ENCODE measurements around the gene REM2.
"Not testable (repeated sequence)": the region's sequence is repeated elsewhere in the genome, so short reads cannot be mapped to it uniquely, and the experiment has no call there.

REM2 gene

GRCh38 chr14:22848351-22849164 is 34.5 kb upstream of the REM2 start:
- no peak for DNase-seq (ENCODE audit: low read depth)

GRCh38 chr14:22849212-22849819 is 33.7 kb upstream of the REM2 start:
- no peak for DNase-seq (ENCODE audit: low read depth)

DNA sequence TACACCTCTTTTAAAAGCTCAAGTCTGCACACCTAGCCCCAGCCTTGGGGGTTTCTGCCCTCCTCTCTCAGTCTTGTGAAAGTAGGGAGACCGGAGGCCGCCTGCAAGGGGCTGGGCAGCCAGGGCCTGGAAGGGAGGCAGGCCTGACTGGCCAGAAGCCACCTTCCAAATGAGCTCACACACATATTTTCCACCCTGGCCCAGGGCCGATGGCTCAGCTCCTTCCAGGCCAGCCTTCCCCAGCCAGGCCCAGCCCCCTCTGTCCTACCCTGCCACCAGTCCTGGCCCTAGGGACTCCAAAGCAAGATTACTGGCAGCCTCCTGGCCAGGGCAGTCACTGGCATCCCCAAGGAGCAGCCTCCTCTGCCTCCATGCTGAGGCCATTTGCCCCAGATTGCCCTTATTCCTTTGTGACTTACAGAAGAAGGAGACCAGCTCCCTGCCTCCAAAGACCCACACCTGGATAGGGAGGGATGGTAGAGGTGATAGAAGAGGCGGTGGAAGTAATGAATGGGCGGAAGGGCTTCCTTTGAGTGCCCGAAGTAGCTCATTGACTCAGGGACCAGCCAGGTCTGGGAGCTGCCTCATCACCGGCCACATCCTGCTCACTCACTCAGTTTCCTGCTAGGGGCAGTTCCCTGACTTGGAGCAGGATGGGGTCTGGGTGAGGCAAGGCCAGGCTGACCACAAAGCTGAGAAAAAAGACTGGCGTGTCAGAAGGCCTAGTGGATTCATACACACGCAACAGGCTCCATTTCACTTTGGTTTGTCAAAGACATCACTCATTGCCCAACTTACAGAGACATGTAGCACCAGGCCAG is 31.9 kb upstream of the REM2 start:
- DNase-seq (ENCODE audit: low read depth), result no peak

GRCh38 chr14:22852178-22852577 is 30.8 kb upstream of the REM2 start:
- not testable (repeated sequence) for DNase-seq (ENCODE audit: low read depth)

DNA sequence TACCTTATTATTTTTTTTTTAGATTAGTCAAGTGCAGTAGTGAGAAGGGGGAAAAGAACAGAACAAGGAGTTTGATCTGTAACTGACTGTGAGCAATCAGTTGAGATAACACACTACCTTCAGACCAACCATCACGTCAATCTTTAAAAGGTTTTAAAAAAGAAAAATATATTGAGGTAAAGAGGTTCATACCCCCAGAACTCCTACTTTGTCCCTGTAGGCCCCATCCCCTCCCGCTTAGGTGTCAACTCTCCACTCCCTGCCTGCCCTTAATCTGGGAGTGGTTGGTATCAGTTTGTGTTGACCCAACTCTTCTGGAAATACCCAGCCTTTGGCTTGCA is 30.5 kb upstream of the REM2 start:
- no peak for DNase-seq (ENCODE audit: low read depth)

GRCh38 chr14:22852940-22853767 is 29.9 kb upstream of the REM2 start:
- DNase-seq (ENCODE audit: low read depth), result peak; percentile 89

GRCh38 chr14:22854296-22854695 is 28.7 kb upstream of the REM2 start:
- DNase-seq (ENCODE audit: low read depth), result not testable (repeated sequence)

- no peak for DNase-seq (ENCODE audit: low read depth)
Observed at GRCh38 chr14:22854963-22855724, 27.9 kb upstream of the REM2 start.

- DNase-seq (ENCODE audit: low read depth), result no peak
Observed at GRCh38 chr14:22856428-22856827, 26.6 kb upstream of the REM2 start.

DNA sequence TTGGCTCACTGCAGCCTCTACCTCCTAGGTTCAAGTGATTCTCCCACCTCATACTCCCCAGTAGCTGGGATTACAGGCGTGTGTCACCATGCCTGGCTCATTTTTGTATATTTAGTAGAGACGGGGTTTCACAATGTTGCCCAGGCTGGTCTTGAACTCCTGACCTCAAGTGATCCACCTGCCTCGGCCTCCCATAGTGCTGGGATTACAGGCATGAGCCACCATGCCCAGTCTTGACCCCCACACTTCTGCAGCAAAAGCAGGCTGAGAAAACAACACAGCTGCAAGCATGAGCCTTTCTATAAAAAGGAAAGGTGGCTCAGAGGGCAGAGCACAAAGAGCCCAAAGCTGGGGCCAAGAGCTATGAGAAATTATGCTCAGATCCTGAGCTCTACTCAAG is 22.6 kb upstream of the REM2 start:
- not testable (repeated sequence) for DNase-seq (ENCODE audit: low read depth)

- DNase-seq (ENCODE audit: low read depth), result no peak
Observed at GRCh38 chr14:22861651-22862050, 21.4 kb upstream of the REM2 start.

DNA sequence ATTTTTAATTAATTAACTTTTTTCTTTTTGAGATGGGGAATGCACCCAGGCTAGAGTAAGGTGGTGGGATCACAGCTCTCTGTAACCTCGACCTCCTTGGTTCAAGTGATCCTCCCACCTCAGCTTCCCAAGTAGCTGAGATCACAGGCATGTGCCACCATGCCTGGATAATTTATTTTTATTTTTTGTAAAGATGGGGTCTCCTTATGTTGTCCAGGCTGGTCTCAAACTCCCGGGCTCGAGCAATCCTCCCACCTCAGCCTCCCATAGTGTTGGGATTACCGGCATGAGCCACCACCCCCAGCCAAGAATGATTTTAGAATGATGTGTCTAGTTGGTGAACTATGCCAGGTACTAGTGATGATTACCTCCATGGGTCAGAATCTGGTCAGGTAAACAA is 18.0 kb upstream of the REM2 start:
- DNase-seq (ENCODE audit: low read depth), result no peak

DNA sequence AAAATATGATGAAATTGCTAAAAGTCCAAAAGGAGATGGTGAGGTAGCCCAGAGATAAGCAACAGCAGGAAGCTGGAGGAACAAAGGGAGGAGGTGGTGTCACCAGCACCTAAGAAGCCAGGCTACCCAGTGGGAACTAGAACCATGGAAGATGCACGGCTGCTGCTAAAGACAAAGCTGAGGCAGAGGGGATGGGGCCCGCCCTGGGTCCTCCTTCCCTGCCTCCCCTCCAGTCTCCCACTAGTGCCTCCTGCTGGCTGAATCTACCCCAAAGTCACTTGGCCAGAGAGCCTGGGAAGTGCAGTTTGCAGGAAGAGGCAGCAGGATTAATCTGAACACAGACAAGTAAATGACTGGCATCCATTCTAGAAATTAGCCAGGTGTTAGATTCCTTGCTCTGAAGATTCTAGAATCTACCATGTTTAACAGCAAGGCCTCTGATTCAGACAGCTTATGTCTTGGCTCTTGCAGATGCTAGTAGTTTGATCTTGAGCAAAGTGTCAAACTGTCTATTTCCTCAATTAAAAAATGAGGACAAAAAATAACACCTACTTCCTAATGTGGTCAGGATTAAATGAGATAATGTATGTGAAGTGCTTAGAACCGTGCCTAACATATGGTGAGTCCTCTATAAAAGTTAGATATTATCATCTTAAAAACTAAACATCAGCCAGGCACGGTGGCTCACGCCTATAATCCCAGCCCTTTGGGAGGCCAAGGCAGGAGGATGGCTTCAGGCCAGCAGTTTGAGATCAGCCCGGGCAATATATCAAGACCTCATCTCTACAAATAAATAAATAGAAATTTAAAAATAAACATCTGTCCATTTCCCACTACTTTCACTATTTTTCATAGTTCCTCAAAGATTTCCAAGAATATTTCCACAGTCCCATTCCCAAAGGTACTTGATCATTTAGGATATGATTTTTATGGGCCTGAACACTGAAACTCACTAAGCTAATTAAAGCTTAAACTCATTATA is 17.3 kb upstream of the REM2 start:
- DNase-seq (ENCODE audit: low read depth), result no peak

GRCh38 chr14:22866874-22867273 is 16.1 kb upstream of the REM2 start:
- DNase-seq (ENCODE audit: low read depth), result no peak

GRCh38 chr14:22870811-22871223 is 12.2 kb upstream of the REM2 start:
- no peak for DNase-seq (ENCODE audit: low read depth)

GRCh38 chr14:22871224-22872032 is 11.6 kb upstream of the REM2 start, which contains the start of gene LRP10:
TSS of gene LRP10 (plus strand) at chr14:22871740. CDS start at chr14:22872304, 564 bp downstream.
- DNase-seq (ENCODE audit: low read depth), result peak; percentile 65

GRCh38 chr14:22872033-22872832 is 10.8 kb upstream of the REM2 start:
- peak; percentile 50 for DNase-seq (ENCODE audit: low read depth)

DNA sequence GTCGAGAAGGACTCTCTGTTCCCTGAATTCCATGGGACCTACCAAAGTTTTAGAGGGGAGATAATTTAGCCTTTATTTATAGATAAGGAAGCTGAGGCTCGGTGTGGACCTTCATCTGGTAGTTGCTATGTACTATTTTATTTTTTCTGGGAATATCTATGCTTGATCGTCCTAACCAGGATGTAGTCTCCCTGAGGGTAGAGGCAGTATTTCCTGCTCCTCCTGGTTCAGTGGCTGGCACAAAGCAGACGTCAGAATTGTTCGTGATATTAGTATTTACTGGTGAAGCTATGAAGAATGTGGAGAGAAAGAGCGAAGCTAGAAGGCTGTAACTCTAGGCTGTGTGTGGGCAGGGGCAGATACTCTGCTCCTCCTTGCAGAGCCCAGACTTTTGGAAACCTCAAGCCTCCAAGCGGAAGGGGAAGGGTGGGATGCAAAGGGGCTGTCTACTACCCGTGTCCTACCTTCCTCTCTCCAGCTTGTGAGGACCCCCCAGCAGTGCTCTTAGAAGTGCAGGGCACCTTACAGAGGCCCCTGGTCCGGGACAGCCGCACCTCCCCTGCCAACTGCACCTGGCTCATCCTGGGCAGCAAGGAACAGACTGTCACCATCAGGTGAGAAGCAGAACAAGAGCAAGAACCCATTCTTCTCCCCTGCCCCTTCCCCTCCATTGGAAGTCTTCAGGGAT is 10.0 kb upstream of the REM2 start:
- no peak for DNase-seq (ENCODE audit: low read depth)
